ENCODE data around the gene SLC10A3.

The SLC10A3 gene

GRCh38 chrX:154462396-154462795, 28.0 kb downstream of the SLC10A3 start:
- DNase-seq, result no peak

- DNase-seq, result no peak
These were observed 30.1 kb downstream of the SLC10A3 start for GRCh38 chrX:154460326-154460725.

GRCh38 chrX:154459832-154460231, 30.6 kb downstream of the SLC10A3 start:
- DNase-seq, result no peak

DNA sequence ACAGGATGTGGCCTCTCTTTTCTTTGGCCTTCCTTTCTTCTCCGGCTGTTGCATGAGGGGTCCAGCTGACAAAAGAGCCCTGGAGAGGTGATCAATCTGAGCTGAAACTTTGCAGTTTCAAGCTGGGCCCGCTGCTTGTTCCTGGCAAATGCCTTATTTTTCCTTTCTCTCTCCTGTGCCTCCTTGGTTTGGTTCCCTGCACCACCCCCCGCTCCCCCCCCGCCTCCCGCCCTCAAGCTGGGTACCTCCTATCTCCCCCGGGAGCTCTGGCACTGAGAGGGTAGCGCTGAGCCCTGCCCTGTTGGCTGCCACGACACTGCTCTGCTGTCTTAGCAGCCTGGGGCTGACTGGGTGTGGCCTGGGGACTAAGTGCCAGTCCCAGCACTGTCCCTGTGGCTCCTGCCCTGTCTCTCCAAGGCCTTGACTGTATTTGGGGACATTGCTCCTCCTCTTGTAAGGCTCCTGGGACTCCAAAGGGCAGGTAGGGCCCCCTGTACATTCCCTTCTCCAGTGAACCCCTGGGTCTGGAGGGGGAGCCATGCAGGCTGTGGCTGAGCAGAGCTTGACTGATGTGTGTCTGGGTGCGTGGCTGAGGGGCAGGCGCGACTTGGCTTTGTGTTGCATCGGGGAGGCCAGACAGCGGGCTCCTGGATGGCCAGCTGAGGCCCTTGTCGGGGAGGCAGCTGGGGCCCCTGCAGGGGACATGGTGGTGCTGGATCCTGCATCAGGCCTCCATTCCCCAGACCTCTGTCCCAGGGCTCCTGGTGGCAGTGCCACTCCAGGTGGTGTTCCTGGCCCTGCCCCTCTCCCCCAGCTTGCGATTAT, 31.3 kb downstream of the SLC10A3 start:
- DNase-seq, result peak; percentile 10

GRCh38 chrX:154458116-154458953, 32.1 kb downstream of the SLC10A3 start, which contains the start of gene PLXNA3:
Gene PLXNA3 (plus strand): TSS chrX:154458281. CDS start chrX:154460184, 1,903 bp downstream.
- DNase-seq, result no peak

GRCh38 chrX:154457491-154458115, 32.8 kb downstream of the SLC10A3 start:
- DNase-seq, result peak; percentile 26

GRCh38 chrX:154452823-154453222, 37.6 kb downstream of the SLC10A3 start:
- DNase-seq, result no peak

DNA sequence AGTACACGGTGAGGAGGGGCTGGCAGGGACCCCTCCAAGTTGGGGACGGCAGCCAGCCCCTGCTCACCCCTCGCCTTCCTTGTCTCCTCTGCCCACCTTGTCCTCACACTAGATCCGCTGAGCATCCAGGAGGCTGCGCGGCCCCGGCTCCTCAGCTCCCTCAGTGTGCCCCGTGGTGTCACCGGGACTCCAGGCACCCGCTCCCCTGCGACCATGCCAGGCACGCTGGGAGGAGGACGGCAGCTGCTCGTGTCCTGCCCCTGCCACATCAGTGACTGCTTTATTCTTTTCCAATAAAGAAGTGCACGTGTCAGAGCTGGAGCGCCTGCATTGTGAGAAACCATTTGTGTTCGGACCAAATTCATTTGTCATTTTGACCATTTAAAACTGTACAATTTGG, 40.1 kb downstream of the SLC10A3 start:
- DNase-seq, result no peak

DNA sequence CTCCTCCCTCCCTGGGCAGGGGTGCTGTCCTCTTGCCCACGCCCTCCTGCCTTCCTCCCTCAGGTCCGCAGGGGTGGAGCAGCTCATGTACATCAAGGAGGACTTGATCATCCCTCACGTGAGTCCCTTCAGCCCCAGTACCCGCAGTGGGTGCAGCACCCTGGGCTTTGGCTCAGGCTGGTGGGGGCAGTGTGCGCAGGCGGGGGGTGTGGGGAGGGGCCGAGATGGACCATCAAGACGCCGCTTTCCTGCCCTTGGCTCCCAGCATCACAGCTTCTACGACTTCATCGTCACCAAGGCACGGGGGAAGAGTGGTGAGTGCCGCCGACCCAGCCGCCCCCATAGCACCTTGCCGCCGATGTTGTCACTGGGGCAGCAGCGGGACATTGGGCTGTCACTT, 40.8 kb downstream of the SLC10A3 start:
- no peak for DNase-seq

DNA sequence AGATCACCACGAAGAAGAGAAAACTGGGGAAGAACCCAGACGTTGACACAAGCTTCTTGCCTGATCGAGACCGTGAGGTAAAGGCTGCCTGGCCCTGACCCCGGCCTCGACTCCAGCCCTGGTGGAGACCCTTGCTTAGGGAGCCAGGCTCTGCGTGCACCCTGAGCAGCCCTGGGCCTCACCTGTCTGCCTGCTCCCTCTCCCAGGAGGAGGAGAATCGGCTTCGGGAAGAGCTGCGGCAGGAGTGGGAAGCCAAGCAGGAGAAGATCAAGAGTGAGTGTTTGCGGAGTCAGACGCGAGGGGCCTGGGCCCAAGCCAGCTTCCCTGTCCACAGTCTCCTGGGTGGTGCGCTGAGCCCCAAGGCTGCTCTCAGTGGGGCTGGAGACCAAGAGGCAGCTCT, 41.9 kb downstream of the SLC10A3 start:
- no peak for DNase-seq

DNA sequence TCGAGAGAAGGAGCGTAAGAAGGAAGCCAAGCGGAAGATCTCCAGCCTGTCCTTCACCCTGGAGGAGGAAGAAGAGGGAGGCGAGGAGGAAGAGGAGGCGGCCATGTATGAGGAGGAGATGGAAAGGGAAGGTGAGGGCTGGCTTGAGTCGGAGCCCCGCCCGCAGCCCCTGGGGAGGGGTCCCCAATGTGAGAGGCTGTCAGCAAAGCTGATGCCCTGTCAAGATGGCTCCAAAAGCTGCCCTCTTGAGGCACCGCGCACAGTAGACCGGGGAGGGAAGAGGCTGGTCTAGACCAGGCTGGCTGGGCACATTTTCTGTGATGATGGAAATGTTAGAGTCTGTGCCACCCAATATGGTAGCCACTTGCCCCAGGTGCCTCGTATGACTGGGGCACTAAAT, 44.0 kb downstream of the SLC10A3 start:
- DNase-seq, result no peak

DNA sequence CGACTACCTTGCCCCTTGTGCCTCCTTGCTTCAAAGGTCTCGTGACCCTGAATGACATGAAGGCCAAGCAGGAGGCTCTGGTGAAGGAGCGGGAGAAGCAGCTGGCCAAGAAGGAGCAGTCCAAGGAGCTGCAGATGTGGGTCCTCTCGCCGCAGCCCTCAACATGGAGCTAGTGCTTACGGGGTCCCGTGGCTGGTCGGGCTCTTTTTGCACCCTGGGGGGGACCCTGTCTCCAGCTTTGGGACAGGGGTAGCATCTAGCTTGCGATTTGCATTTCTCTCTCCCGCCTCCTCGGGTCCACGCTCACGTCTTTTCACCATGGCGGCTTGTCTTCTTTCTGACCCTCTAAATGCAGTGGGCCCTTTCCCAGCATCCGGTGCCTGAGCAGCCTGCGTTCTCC, 44.7 kb downstream of the SLC10A3 start:
- no peak for DNase-seq

GRCh38 chrX:154444755-154445246, 45.6 kb downstream of the SLC10A3 start:
- DNase-seq, result no peak

DNA sequence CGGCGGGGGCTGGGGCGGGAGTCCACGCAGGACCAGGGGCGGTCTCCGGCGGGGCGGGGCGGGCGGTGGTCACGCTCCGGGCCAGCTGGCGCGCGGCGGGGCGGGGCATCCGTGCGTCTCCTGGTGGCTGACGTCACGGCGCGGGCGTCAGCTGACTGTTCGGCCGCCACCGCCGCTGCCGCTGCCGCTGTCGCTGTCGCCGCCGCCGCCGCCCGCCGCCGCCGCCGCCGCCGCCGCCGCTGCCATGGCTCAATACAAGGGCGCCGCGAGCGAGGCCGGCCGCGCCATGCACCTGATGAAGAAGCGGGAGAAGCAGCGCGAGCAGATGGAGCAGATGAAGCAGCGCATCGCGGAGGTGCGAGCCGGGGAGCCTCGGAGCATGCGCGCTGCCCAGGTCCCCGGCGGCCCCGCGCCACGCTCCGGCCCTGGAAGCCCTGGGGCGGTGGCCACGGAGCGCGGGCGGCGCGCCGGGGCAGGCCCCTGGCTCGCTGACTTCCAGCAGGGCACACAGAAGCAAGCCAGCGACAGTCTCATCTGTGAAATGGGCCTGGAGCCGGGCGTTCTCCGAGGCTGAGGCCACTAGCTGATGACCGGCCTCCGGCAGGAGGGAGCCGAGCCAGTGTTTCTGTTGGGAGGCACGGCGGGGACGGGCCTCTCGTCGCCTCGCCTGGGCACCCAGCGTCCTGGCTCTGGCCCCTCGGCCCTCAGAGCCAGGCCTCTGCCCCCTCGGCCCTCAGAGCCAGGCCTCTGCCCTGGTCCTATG, 46.3 kb downstream of the SLC10A3 start, which contains the start of gene FAM50A:
TSS of gene FAM50A (plus strand) at position 150 of the 763 bp plus-strand sequence. CDS start at position 245, 95 bp downstream.
- peak; percentile 68 for DNase-seq

GRCh38 chrX:154443479-154443910, 46.9 kb downstream of the SLC10A3 start:
- DNase-seq, result no peak

DNA sequence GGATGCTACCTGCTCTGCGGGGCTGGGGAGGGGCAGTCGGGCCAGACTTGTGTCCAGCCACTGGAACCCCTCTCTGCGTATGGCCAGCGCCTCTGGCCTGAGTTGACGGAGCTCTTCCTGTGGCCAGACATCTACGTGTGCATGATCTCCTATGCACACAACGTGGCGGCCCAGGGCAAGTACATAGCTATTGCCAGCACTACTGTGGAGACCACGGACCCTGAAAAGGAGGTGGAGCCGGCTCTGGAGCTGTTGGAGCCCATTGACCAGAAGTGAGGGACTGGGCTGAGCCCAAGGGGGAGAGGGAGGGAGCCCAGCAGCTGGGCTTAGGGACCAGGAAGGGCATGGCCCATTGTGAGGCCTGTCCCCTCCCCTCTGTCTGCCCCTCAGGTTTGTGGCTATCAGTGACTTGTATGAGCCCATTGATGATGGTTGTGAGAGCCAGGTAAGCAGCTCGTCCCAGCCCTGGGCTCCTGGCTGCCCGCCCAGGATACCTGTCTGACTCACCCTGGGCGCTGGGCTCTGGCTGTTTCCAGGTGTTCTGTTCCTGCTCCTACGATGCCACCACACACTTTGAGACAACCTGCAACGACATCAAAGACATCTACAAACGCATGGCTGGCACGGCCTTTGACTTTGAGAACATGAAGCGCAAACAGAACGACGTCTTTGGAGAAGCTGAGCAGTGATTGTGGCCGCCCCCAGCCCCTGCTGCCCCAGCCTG, 48.3 kb downstream of the SLC10A3 start:
- DNase-seq, result no peak

GRCh38 chrX:154441564-154441963, 48.9 kb downstream of the SLC10A3 start:
- no peak for DNase-seq

- no peak for DNase-seq
These were observed 49.6 kb downstream of the SLC10A3 start for GRCh38 chrX:154440623-154441357.

DNA sequence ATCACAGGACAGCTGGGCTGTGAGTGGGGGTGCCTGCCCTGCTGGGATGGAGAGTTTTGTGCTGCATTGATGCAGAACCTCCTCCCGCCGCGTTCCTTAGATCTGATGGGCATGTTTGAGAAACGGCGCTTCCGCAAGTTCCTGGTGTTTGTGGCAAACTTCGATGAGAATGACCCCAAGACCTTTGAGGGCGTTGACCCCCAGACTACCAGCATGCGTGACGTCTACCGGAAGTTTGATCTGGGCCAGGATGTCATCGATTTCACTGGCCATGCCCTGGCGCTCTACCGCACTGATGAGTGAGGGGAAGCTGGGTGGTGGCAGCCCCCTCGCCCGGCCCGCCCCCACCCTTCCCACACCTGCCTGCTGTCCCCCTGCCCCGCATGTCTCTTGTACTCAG, 50.6 kb downstream of the SLC10A3 start:
- no peak for DNase-seq

DNA sequence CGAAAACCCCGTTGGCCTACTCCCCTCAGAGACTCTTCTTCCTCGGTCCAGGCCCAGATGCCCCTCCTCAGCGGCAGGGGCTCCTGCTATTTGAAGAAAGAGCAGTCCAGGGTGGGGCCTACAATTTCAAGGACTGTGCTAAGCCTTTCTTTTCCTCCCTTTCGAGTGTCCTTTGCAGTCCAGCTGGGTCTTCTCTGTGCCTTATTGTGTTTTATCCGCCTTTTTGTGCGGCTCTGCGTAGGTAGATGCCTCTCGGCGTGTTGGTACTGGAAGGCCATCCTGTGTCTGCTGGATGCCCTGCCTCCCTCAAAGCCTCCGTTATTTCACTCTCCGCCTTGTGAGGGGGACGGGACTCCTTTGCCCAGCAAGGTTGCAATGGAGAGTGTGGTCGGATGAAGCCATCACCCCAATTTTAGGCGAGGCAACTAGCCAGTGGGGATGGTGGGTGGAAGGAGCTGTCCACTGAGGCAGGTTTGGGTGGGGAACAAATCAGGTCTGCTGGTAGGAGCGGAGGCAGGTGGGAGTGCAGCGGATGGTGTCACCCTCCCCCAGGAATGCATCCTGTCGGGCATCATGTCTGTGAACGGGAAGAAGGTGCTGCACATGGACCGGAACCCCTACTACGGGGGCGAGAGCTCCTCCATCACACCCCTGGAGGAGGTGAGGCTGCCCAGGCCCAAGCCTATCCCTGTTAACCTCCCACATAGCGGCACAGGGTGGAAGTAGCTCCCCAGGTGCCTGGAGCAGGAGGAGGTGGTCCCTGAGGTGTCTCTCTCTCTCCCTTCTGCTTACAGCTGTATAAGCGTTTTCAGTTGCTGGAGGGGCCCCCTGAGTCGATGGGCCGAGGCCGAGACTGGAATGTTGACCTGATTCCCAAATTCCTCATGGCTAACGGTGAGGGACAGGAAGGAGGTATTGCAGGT, 52.2 kb downstream of the SLC10A3 start:
- DNase-seq, result no peak
